Astrocyte (in vitro differentiated cells and primary cell): ENCODE results near the gene WDSUB1. TPM values are rescaled to one million over a fixed set of nuclear protein-coding genes. Genes with fewer than 3 reads are reported as not detected.
A peak's percentile ranks its signal among the peaks of the same experiment; 100 is the strongest.

Source experiments
- DNase-seq: peaks from one replicate; pipeline ENCODE4 v3.0.0-alpha.2; 2010; ENCODE audit warnings: low read depth
- FAIRE-seq: peaks from 2 replicates; lab custom pipeline; 2011; peaks lifted over from hg19 to GRCh38; lab: Jason Lieb, UNC
- H2AFZ ChIP-seq: 2 replicates; pipeline ENCODE4 v1.6.0; 2012; ENCODE audit warnings: low read depth, low read length, inconsistent platforms
- H3K27ac ChIP-seq: 2 replicates; pipeline ENCODE4 v1.5.1; 2011; ENCODE audit warnings: low read depth, low read length, inconsistent platforms
- H3K27me3 ChIP-seq: 2 replicates; pipeline ENCODE4 v1.6.0; 2011; ENCODE audit warnings: low read length, inconsistent platforms; ENCODE audit not compliant: insufficient read depth
- H3K36me3 ChIP-seq: 2 replicates; pipeline ENCODE4 v1.5.1; 2011; ENCODE audit warnings: low read length, inconsistent platforms; ENCODE audit not compliant: insufficient read depth
- H3K4me1 ChIP-seq: 2 replicates; pipeline ENCODE4 v1.5.1; 2011; ENCODE audit warnings: low read length, inconsistent platforms; ENCODE audit not compliant: insufficient read depth
- H3K4me2 ChIP-seq: 2 replicates; pipeline ENCODE4 v1.6.0; 2012; ENCODE audit warnings: low read length, inconsistent platforms
- H3K4me3 ChIP-seq: 2 replicates; pipeline ENCODE4 v1.5.1; 2011; ENCODE audit warnings: low read depth, mild to moderate bottlenecking, low read length, inconsistent platforms; ENCODE audit not compliant: insufficient read depth
- H3K79me2 ChIP-seq: 2 replicates; pipeline ENCODE4 v1.6.0; 2012; ENCODE audit warnings: mild to moderate bottlenecking, low read length, inconsistent platforms; ENCODE audit not compliant: insufficient read depth
- H3K9ac ChIP-seq: 2 replicates; pipeline ENCODE4 v1.6.0; 2012; ENCODE audit warnings: mild to moderate bottlenecking, low read length, inconsistent platforms
- H3K9me3 ChIP-seq: 2 replicates; pipeline ENCODE4 v1.5.1; 2012; ENCODE audit warnings: low read depth, mild to moderate bottlenecking, low read length, inconsistent platforms; ENCODE audit not compliant: insufficient read depth
- H4K20me1 ChIP-seq: 2 replicates; pipeline ENCODE4 v1.6.0; 2012; ENCODE audit warnings: low read length, inconsistent platforms; ENCODE audit not compliant: insufficient read depth
- H3K27ac Mint-ChIP-seq: one replicate; pipeline ENCODE4 v1.8.0; 2021; ENCODE audit warnings: mild to moderate bottlenecking, mixed read lengths; ENCODE audit not compliant: unreplicated experiment
- H3K27me3 Mint-ChIP-seq: one replicate; pipeline ENCODE4 v1.8.0; 2021; ENCODE audit warnings: low read depth, mixed read lengths; ENCODE audit not compliant: unreplicated experiment
- H3K36me3 Mint-ChIP-seq: one replicate; pipeline ENCODE4 v1.8.0; 2021; ENCODE audit warnings: low read depth, mixed read lengths; ENCODE audit not compliant: unreplicated experiment
- H3K4me1 Mint-ChIP-seq: one replicate; pipeline ENCODE4 v1.8.0; 2021; ENCODE audit warnings: low read depth, mixed read lengths; ENCODE audit not compliant: unreplicated experiment
- H3K4me3 Mint-ChIP-seq: one replicate; pipeline ENCODE4 v1.8.0; 2021; ENCODE audit warnings: mild to moderate bottlenecking, moderate library complexity, mixed read lengths; ENCODE audit not compliant: unreplicated experiment
- H3K9me3 Mint-ChIP-seq: one replicate; pipeline ENCODE4 v1.8.0; 2021; ENCODE audit warnings: mild to moderate bottlenecking, mixed read lengths; ENCODE audit not compliant: unreplicated experiment
- EZH2 ChIP-seq: IDR thresholded peaks from 2 replicates; pipeline ENCODE4 v1.6.1; 2012; ENCODE audit warnings: mild to moderate bottlenecking, low read length, inconsistent platforms; ENCODE audit not compliant: insufficient read depth
- total RNA-seq: library from RNA; stranded (reverse); gene quantifications from 2 replicates; pipeline ENCODE4 v1.2.1, GENCODE V29; 2021
- TF ChIP-seq, protein P1 (sequence below): IDR thresholded peaks from 2 replicates; pipeline ENCODE4 v1.5.1; 2011; ENCODE audit warnings: low read depth, mild to moderate bottlenecking, inconsistent platforms, low read length, moderate library complexity; ENCODE audit not compliant: insufficient read depth

WDSUB1 gene
- total RNA-seq, 1 donor from 2014 or later, result 5.4 TPM

GRCh38 chr2:159286709-159287441 lies 372 bp upstream of the WDSUB1 start:
- Histone ChIP-seq H3K4me3 (peak overlapping the region; percentile 78), H4K20me1 (no peaks in the 10 kb centered on the region), H3K4me2 (peak overlapping the region; percentile 95), H3K36me3 (no peaks in the 10 kb centered on the region), H2AFZ (peak overlapping the region; percentile 99), H3K27ac (peak overlapping the region; percentile 77), H3K27me3 (no peaks in the 10 kb centered on the region), H3K9ac (peak overlapping the region; percentile 84), H3K4me1 (peaks cover 20% of the 10 kb centered on the region), H3K9me3 (no peaks in the 10 kb centered on the region), H3K79me2 (no peaks in the 10 kb centered on the region)
- TF ChIP-seq, protein P1, sequence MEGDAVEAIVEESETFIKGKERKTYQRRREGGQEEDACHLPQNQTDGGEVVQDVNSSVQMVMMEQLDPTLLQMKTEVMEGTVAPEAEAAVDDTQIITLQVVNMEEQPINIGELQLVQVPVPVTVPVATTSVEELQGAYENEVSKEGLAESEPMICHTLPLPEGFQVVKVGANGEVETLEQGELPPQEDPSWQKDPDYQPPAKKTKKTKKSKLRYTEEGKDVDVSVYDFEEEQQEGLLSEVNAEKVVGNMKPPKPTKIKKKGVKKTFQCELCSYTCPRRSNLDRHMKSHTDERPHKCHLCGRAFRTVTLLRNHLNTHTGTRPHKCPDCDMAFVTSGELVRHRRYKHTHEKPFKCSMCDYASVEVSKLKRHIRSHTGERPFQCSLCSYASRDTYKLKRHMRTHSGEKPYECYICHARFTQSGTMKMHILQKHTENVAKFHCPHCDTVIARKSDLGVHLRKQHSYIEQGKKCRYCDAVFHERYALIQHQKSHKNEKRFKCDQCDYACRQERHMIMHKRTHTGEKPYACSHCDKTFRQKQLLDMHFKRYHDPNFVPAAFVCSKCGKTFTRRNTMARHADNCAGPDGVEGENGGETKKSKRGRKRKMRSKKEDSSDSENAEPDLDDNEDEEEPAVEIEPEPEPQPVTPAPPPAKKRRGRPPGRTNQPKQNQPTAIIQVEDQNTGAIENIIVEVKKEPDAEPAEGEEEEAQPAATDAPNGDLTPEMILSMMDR, result no peak
- TF ChIP-seq EZH2, result no peak
- Mint-ChIP-seq H3K4me1 (peaks cover 13% of the 10 kb centered on the region), H3K36me3 (no peaks in the 10 kb centered on the region), H3K27ac (peak overlapping the region; percentile 82), H3K27me3 (no peaks in the 10 kb centered on the region), H3K9me3 (no peaks in the 10 kb centered on the region), H3K4me3 (peak overlapping the region; percentile 86)
- FAIRE-seq (no peak), DNase-seq (peak; percentile 68)

DNA sequence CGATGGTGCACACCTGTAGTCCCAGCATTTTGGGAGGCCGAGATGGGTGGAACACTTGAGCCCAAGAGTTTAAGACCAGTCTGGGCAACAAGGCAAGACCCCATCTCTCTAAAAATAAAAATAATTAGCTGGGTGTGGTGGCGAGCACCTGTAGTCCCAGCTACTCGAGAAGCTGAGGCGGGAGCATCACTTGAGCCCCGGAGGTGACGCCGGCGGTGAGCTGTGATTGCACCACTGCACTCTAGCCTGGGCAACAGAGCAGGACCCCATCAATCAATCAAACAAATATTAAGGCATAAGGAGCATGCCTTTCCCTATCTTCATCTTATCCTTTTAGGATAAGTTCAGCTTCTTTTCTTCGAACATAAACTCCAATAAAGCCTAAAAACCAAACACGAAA lies 1.1 kb downstream of the WDSUB1 start:
- Histone ChIP-seq H3K4me3 (peak overlapping the region; percentile 78), H2AFZ (peak overlapping the region; percentile 99), H3K79me2 (no peaks in the 10 kb centered on the region), H3K36me3 (no peaks in the 10 kb centered on the region), H3K27ac (no peak overlapping the region), H4K20me1 (no peaks in the 10 kb centered on the region), H3K4me1 (peaks cover 15% of the 10 kb centered on the region), H3K9me3 (no peaks in the 10 kb centered on the region), H3K27me3 (no peaks in the 10 kb centered on the region), H3K9ac (peak overlapping the region; percentile 84), H3K4me2 (peak overlapping the region; percentile 95)
- DNase-seq, result no peak
- Mint-ChIP-seq H3K27ac (no peak overlapping the region), H3K27me3 (no peaks in the 10 kb centered on the region), H3K36me3 (no peaks in the 10 kb centered on the region), H3K4me3 (peak overlapping the region; percentile 92), H3K9me3 (no peaks in the 10 kb centered on the region), H3K4me1 (peaks cover 8% of the 10 kb centered on the region)
- TF ChIP-seq, protein P1, result no peak
- TF ChIP-seq EZH2, result no peak
- FAIRE-seq, result no peak

GRCh38 chr2:159283529-159283928 lies 3.0 kb downstream of the WDSUB1 start:
- H3K36me3 ChIP-seq, result no peaks in the 10 kb centered on the region
- H3K9ac ChIP-seq, result no peak overlapping the region
- H3K9me3 Mint-ChIP-seq, result no peaks in the 10 kb centered on the region
- no peak overlapping the region for H2AFZ ChIP-seq
- no peaks in the 10 kb centered on the region for H3K27me3 Mint-ChIP-seq
- H3K27ac Mint-ChIP-seq, result no peak overlapping the region
- no peaks in the 10 kb centered on the region for H3K36me3 Mint-ChIP-seq
- H3K4me1 ChIP-seq, result peaks cover 12% of the 10 kb centered on the region
- H3K4me3 Mint-ChIP-seq, result no peak overlapping the region
- H4K20me1 ChIP-seq, result no peaks in the 10 kb centered on the region
- H3K4me3 ChIP-seq, result no peak overlapping the region
- no peaks in the 10 kb centered on the region for H3K27me3 ChIP-seq
- H3K9me3 ChIP-seq, result no peaks in the 10 kb centered on the region
- TF ChIP-seq EZH2, result no peak
- TF ChIP-seq, protein P1, result no peak
- no peak overlapping the region for H3K4me2 ChIP-seq
- DNase-seq, result no peak
- H3K4me1 Mint-ChIP-seq, result peaks cover 4% of the 10 kb centered on the region
- no peak for FAIRE-seq
- H3K79me2 ChIP-seq, result no peaks in the 10 kb centered on the region
- H3K27ac ChIP-seq, result no peak overlapping the region
